ENCODE measurements around the gene MDFIC. TPM values are rescaled to one million over a fixed set of nuclear protein-coding genes. Genes with fewer than 3 reads are reported as not detected.

The MDFIC gene, protein sequence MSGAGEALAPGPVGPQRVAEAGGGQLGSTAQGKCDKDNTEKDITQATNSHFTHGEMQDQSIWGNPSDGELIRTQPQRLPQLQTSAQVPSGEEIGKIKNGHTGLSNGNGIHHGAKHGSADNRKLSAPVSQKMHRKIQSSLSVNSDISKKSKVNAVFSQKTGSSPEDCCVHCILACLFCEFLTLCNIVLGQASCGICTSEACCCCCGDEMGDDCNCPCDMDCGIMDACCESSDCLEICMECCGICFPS
- total RNA-seq: 34.4 and 40.6 TPM in 2 replicates

DNA sequence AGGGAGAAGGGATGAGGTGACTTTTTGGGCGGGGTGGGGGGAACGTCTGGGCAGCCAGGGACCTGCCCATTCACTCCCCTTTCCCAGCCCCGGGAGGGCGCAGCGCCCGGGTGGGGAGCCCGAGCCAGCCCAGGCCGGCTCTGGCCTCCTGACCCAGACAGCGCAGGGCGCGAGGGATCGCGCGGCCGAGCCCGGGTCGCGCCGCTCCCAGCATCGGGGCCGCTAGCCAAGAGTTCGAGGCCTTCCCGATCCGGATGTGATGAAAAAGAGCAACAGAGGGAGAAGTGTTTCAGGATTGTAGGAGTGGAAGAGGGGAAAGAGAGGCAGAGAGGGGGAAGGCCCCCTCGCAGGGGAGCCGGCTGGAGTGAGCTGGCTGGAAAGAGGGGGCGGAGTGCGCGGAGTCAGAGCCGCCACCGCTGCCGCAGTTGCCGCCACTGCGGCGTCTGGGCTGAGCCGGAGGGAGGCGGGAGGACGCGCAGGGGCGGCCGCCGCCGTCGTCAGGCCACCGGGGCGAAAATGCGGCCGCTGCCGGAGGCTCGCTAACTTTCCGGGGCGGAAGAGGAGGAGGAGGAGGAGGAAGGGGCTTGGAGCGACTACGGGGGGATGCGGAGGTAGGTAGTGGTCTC lies at the start of gene MDFIC:
MDFIC (plus strand) TSS at position 69 of the 626 bp plus-strand sequence. CDS start 940 bp downstream, outside the sequence.

Measured in regular cardiac myocyte (primary cell).